Coronary artery (tissue), 2 donors: ENCODE results near the gene CYP2A6.

Experiments used
- DNase-seq: peaks from one replicate; pipeline ENCODE4 v3.0.0-alpha.2; 2017; ENCODE audit warnings: low spot score
- H3K27ac ChIP-seq, 2 donors: fragments of 200-600 bp; sonication (generic); one replicate each; pipeline ENCODE4 v1.5.1; 2016 to 2019
- H3K4me3 ChIP-seq: fragments of 200-600 bp; sonication (generic); 2 replicates; pipeline ENCODE4 v1.5.1; 2016; ENCODE audit warnings: mild to moderate bottlenecking, moderate library complexity
- CTCF ChIP-seq: fragments of 200-600 bp; sonication (generic); IDR thresholded peaks from one replicate; pipeline ENCODE4 v1.5.1; 2019; ENCODE audit warnings: antibody characterized with exemption

CYP2A6 gene

GRCh38 chr19:40811478-40812341 is 38.5 kb downstream of the CYP2A6 start:
- Histone ChIP-seq H3K4me3 (peak overlapping the region; percentile 64), H3K27ac (peak overlapping the region in 1 of 2 donors; percentile 79)
- DNase-seq: no peak
- no peak for TF ChIP-seq CTCF

- H3K27ac ChIP-seq: peak overlapping the region in 1 of 2 donors; percentile 79
- DNase-seq: peak; percentile 91
- peak overlapping the region; percentile 64 for H3K4me3 ChIP-seq
These were observed 39.4 kb downstream of the CYP2A6 start for GRCh38 chr19:40810649-40811408.

GRCh38 chr19:40810160-40810559 is 40.1 kb downstream of the CYP2A6 start:
- DNase-seq: no peak
- no peak for TF ChIP-seq CTCF
- Histone ChIP-seq H3K4me3 (peak overlapping the region; percentile 64), H3K27ac (peak overlapping the region in 1 of 2 donors; percentile 79)

GRCh38 chr19:40809358-40810086 is 40.7 kb downstream of the CYP2A6 start:
- no peak for DNase-seq
- Histone ChIP-seq H3K27ac (peak overlapping the region in 1 of 2 donors; percentile 79), H3K4me3 (peak overlapping the region; percentile 64)
- TF ChIP-seq CTCF: no peak

- no peak for DNase-seq
- Histone ChIP-seq H3K27ac (peak overlapping the region in 1 of 2 donors; percentile 87), H3K4me3 (no peak overlapping the region)
- no peak for TF ChIP-seq CTCF
These were observed 41.8 kb downstream of the CYP2A6 start for GRCh38 chr19:40808497-40808896.

- H3K4me3 ChIP-seq: no peak overlapping the region
- DNase-seq: no peak
- TF ChIP-seq CTCF: no peak
- H3K27ac ChIP-seq: peak overlapping the region in 1 of 2 donors; percentile 87
These were observed 42.3 kb downstream of the CYP2A6 start for GRCh38 chr19:40808021-40808325.
